Esophagus muscularis mucosa (tissue), 4 donors: Measurements from ENCODE around the gene CLEC3B. TPM values are rescaled to one million over a fixed set of nuclear protein-coding genes. Genes with fewer than 3 reads are reported as not detected.

Experiments used
- DNase-seq: peaks from one replicate; pipeline ENCODE4 v3.0.0-alpha.2; 2017; ENCODE audit errors: extremely low spot score
- H3K27ac ChIP-seq, 4 donors: fragments of 200-600 bp; sonication (generic); replicated peaks in 1 of 4; 1 replicate in 3 of 4; 2 replicates in 1 of 4; pipeline ENCODE4 v1.5.1; 2016 to 2019; ENCODE audit warnings: mild to moderate bottlenecking in 1 of 4
- H3K27me3 ChIP-seq, 4 donors: fragments of 200-600 bp; sonication (generic); one replicate each; pipeline versions ENCODE4 v1.5.1 to v1.6.0; 2016 to 2019
- H3K36me3 ChIP-seq, 4 donors: fragments of 200-600 bp; sonication (generic); one replicate each; pipeline ENCODE4 v1.5.1; 2016 to 2019
- H3K4me1 ChIP-seq, 4 donors: fragments of 200-600 bp; sonication (generic); one replicate each; pipeline ENCODE4 v1.5.1; 2016 to 2019
- H3K4me3 ChIP-seq, 4 donors: fragments of 200-600 bp; sonication (generic); 1 replicate in 2 of 4; 2 replicates in 2 of 4; pipeline ENCODE4 v1.5.1; 2016 to 2019; ENCODE audit warnings: mild to moderate bottlenecking in 4 of 4, moderate library complexity in 1 of 4
- H3K9me3 ChIP-seq, 4 donors: fragments of 200-600 bp; sonication (generic); 1 replicate in 3 of 4; 2 replicates in 1 of 4; pipeline ENCODE4 v1.5.1; 2016 to 2019
- CTCF ChIP-seq, 3 experiments: fragments of 200-600 bp in 2 of 3; fragments of 450-650 bp in 1 of 3; sonication (generic) in 2 of 3; IDR thresholded peaks; one replicate each; pipeline ENCODE4 v1.5.1; 2017 to 2019; ENCODE audit warnings: antibody characterized with exemption in 3 of 3, mild to moderate bottlenecking in 2 of 3, moderate library complexity in 1 of 3
- EP300 ChIP-seq: sonication (generic); formaldehyde crosslinking; IDR thresholded peaks from one replicate; pipeline ENCODE4 v1.6.1; 2017; ENCODE audit warnings: antibody characterized with exemption
- POLR2A ChIP-seq: fragments of 450-650 bp; IDR thresholded peaks from one replicate; pipeline ENCODE4 v1.6.1; 2017; ENCODE audit warnings: antibody characterized with exemption, moderate library complexity, mild to moderate bottlenecking, low read depth
- POLR2AphosphoS5 ChIP-seq, 2 donors: sonication (generic); formaldehyde crosslinking; IDR thresholded peaks; one replicate each; pipeline ENCODE4 v1.6.1; 2017; ENCODE audit warnings: antibody characterized with exemption in 2 of 2
- WGBS: methylation state at CpG from one replicate; pipeline ENCODE4 v1.1.5; 2018; 5-methylcytosine and 5-hydroxymethylcytosine counted together
- intact Hi-C: fragments of 100-400 bp; cut with DNase I; formaldehyde crosslinking; loops from one replicate; pipeline ENCODE4 v1.15.1; 2023
- total RNA-seq, 4 donors: library from RNA; depleted of rRNA; stranded (reverse); fragments of >200 nt; gene quantifications; one replicate each; pipeline versions ENCODE4 v1.1.0 to v1.2.1, GENCODE V29; 2016

Gene CLEC3B
- total RNA-seq, 4 donors from 2014 or later: 47.1 to 144 (median 75.1) TPM

- Histone ChIP-seq H3K4me3 (peak overlapping the region in 1 of 4 donors; percentile 3), H3K36me3 (no peaks in the 10 kb centered on the region), H3K27ac (peak overlapping the region in 3 of 4 donors; percentile 8 to 30 (median 21)), H3K27me3 (no peaks in the 10 kb centered on the region), H3K9me3 (no peaks in the 10 kb centered on the region), H3K4me1 (peaks cover 0 to 8% (median 0%) of the 10 kb centered on the region in 4 donors)
- DNase-seq: no peak
- intact Hi-C loops: no loop called here
- WGBS: 59% methylated on average over 12 of the region's 12 CpGs
- TF ChIP-seq CTCF (IDR thresholded peaks at IDR 0.05) (no peak), POLR2AphosphoS5 (IDR thresholded peaks at IDR 0.05) (no peak), EP300 (no peak), POLR2A (no peak)
Measured at GRCh38 chr3:45064512-45065372, 38.6 kb downstream of the CLEC3B start.

GRCh38 chr3:45065373-45065720, 39.2 kb downstream of the CLEC3B start:
- Histone ChIP-seq H3K9me3 (no peaks in the 10 kb centered on the region), H3K27me3 (no peaks in the 10 kb centered on the region), H3K4me1 (peaks cover 0 to 3% (median 0%) of the 10 kb centered on the region in 4 donors), H3K4me3 (no peak overlapping the region), H3K27ac (peak overlapping the region in 2 of 4 donors; percentile 11 to 30), H3K36me3 (no peaks in the 10 kb centered on the region)
- DNase-seq: no peak
- TF ChIP-seq CTCF (IDR thresholded peaks at IDR 0.05) (no peak), POLR2AphosphoS5 (IDR thresholded peaks at IDR 0.05) (no peak), EP300 (no peak), POLR2A (no peak)
- intact Hi-C loops: no loop called here
- 100% methylated on average over 1 of the region's 1 CpG for WGBS

GRCh38 chr3:45066109-45066801, 40.2 kb downstream of the CLEC3B start:
- intact Hi-C loops: no loop called here
- Histone ChIP-seq H3K27me3 (no peaks in the 10 kb centered on the region), H3K27ac (no peak overlapping the region), H3K4me1 (no peaks in the 10 kb centered on the region), H3K9me3 (no peaks in the 10 kb centered on the region), H3K4me3 (no peak overlapping the region), H3K36me3 (no peaks in the 10 kb centered on the region)
- TF ChIP-seq CTCF (IDR thresholded peaks at IDR 0.05) (no peak), POLR2A (no peak), EP300 (no peak), POLR2AphosphoS5 (IDR thresholded peaks at IDR 0.05) (no peak)
- DNase-seq: no peak
- 98% methylated on average over 3 of the region's 3 CpGs for WGBS

GRCh38 chr3:45067486-45067885, 41.4 kb downstream of the CLEC3B start:
- Histone ChIP-seq H3K4me1 (no peaks in the 10 kb centered on the region), H3K4me3 (no peak overlapping the region), H3K27ac (no peak overlapping the region), H3K9me3 (no peaks in the 10 kb centered on the region), H3K27me3 (no peaks in the 10 kb centered on the region), H3K36me3 (no peaks in the 10 kb centered on the region)
- DNase-seq: no peak
- TF ChIP-seq CTCF (IDR thresholded peaks at IDR 0.05) (no peak), POLR2AphosphoS5 (IDR thresholded peaks at IDR 0.05) (no peak), POLR2A (no peak), EP300 (no peak)
- WGBS: 79% methylated on average over 3 of the region's 4 CpGs
- intact Hi-C loops: no loop called here
